ENCODE data around the gene EDRF1.

Gene EDRF1

GRCh38 chr10:125768219-125768855 lies 48.8 kb downstream of the EDRF1 start:
- DNase-seq: no peak

GRCh38 chr10:125769175-125769574 lies 49.7 kb downstream of the EDRF1 start:
- DNase-seq: no peak

- no peak for DNase-seq
Observed at GRCh38 chr10:125770844-125771243, 51.3 kb downstream of the EDRF1 start.

DNA sequence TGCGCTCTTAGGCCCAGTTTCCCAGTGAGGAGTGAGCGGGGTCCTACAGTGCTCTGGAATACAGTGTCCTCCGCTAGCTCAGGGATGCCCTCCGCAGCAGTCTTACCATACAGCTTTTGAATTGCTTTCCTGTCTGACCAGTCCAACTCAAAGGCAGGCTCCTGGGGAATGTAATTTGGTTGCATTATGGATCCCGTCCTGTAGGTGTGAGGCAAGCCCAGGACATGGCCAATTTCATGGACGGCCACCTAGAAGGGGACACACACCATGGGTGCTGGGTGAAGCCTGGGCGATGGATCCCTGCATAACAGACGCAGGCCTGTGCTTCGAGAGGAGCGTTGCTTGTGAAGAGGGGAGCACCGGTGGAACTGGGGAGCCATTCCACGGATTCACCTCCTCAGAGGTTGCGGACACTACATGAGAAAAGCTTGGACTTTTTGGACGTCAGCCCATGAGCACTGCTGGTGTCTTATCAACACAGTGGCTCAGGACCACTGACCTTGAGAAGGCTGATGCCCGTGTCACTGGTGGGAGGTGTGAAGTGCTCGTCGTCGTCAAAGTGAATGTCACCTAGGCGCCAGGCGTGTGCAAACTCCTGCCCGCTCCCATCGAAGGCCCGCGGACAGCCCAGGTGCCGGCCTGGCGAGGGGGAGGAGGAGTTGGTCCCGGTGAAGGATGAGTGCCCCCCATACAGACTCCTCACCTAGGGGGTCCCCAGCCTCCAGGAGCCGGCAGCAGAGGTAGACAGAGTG lies 52.8 kb downstream of the EDRF1 start:
- no peak for DNase-seq

- no peak for DNase-seq
Observed at GRCh38 chr10:125772864-125773180, 53.3 kb downstream of the EDRF1 start.

- no peak for DNase-seq
Observed at GRCh38 chr10:125773687-125774543, 54.4 kb downstream of the EDRF1 start.

- DNase-seq: no peak
Observed at GRCh38 chr10:125774581-125775191, 55.2 kb downstream of the EDRF1 start.

GRCh38 chr10:125775491-125776106 lies 56.1 kb downstream of the EDRF1 start, which contains the start of gene MMP21:
MMP21 (minus strand) TSS chr10:125775821; CDS start chr10:125775821, 0 bp downstream.
- DNase-seq: no peak

DNA sequence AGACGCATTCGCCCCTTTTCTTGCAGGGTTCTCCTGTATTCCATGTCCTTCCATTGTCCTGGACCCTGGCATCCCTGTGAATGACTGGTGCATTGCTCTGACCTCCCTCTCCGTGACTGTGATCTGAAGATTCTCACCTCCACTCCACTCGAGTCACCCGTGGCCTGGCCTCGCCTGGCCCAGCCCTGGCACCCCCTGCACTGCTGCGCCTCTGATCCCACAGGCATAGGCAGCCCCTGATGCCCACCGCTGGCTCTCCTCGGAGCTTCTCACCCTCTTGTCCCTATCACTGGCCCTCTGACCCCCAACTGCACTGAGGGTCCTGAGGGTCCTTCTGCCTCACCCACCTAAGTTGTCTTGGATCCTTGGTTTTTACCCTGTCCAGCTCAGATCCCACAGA lies 58.3 kb downstream of the EDRF1 start:
- DNase-seq: no peak

DNA sequence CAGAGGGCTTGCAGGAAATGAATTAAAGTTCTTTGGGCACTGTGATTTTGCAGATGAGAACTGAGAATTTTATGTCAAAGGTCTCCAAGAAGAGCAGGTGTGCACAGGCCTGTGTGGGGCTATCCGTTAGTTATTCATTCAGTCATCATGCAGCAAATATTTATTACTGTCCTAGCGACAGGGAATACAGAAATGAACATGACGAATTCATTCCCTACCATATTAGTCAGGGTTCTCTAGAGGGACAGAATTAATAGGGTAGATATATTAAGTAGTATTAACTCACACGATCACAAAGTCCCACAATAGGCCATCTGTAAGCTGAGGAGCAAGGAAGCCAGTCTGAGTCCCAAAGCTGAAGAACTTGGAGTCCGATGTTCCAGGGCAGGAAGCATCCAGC lies 59.0 kb downstream of the EDRF1 start:
- no peak for DNase-seq

GRCh38 chr10:125779403-125780327 lies 60.2 kb downstream of the EDRF1 start:
- DNase-seq: no peak

GRCh38 chr10:125781374-125781773 lies 61.9 kb downstream of the EDRF1 start:
- no peak for DNase-seq

DNA sequence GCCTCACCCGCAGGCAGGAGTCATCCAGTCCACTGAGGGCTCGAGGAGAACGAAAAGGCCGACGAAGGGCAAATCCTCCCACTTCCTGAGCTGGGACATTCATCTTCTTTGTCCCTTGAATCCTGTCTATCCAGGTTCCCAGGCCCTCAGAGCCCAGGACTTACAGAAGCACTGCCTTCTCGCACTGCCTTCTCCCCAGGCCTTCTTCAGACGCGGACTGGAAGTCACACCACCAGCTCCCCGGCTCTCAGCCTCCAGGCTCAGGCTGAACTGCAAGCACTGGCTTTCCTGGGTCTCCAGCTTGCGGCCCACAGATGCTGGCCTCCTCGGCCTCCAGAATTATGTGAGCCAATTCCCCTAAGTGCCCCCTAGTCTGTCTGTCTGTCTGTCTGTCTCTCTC lies 62.5 kb downstream of the EDRF1 start:
- no peak for DNase-seq

GRCh38 chr10:125782616-125783015 lies 63.1 kb downstream of the EDRF1 start:
- DNase-seq: no peak

GRCh38 chr10:125783408-125783807 lies 63.9 kb downstream of the EDRF1 start:
- DNase-seq: no peak

DNA sequence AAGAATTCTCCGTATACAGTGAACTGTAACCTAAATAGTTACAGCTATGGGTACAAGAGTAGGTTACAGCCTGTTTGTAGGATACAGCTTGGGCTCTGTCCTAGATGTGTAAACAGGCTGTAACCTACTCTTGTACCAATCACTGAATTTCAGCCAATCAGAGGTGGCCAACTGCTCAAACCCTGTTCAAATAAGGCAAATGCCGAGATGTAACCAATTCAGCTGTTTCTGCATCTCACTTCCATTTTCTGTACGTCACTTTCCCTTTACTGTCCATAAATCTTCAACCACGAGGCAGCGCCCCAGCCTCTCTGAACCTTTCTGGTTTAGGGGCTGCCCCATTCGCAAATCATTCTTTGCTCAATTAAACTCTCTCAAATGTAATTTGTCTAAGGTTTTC lies 64.4 kb downstream of the EDRF1 start:
- no peak for DNase-seq

DNA sequence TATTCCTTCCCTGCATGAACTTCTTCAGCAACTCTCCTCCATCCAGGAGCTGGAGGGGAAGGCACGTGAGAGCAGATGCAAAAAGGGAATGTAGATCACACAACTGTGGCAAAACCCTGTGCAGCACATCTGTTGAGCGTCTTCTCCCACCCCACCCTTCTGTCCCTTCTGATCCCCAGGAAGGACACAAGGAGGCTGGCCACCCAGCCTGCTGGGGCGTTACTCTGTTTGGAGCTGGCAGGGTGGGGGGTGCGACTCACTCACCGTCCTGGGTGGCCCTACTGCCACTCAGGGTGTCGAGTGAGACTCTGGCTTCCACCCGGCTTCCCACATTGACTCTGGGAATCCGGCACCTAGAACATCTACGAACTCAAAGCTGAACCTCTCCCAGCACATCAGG lies 66.3 kb downstream of the EDRF1 start:
- no peak for DNase-seq

- DNase-seq: no peak
Observed at GRCh38 chr10:125788156-125789034, 68.9 kb downstream of the EDRF1 start.

GRCh38 chr10:125792342-125793300 lies 73.1 kb downstream of the EDRF1 start:
- no peak for DNase-seq
